Liver (tissue), 9 donors: Measurements from ENCODE around the gene UBASH3A. TPM values are rescaled to one million over a fixed set of nuclear protein-coding genes. Genes with fewer than 3 reads are reported as not detected.

Source experiments
- DNase-seq: peaks from one replicate; pipeline ENCODE4 v3.0.0-alpha.2; 2017; ENCODE audit warnings: low spot score
- H3K27ac ChIP-seq, 2 donors: one replicate each; pipeline ENCODE4 v1.7.0; 2013; ENCODE audit warnings: inconsistent platforms in 2 of 2, low read length in 2 of 2, control low read depth in 1 of 2, low read depth in 1 of 2, mild to moderate bottlenecking in 1 of 2
- H3K27me3 ChIP-seq, 4 donors: one replicate each; pipeline versions ENCODE4 v1.6.1 to v1.7.0; 2013; ENCODE audit warnings: low read length in 3 of 4, inconsistent platforms in 1 of 4, mild to moderate bottlenecking in 1 of 4, moderate library complexity in 1 of 4; ENCODE audit not compliant: control insufficient read depth in 4 of 4, insufficient read depth in 4 of 4
- H3K36me3 ChIP-seq, 4 donors: one replicate each; pipeline versions ENCODE4 v1.6.1 to v1.7.0; 2013; ENCODE audit warnings: low read length in 3 of 4, mild to moderate bottlenecking in 3 of 4, low read depth in 1 of 4, moderate library complexity in 1 of 4; ENCODE audit not compliant: control insufficient read depth in 4 of 4, insufficient read depth in 3 of 4
- H3K4me1 ChIP-seq, 4 donors: one replicate each; pipeline versions ENCODE4 v1.6.1 to v1.7.0; 2013; ENCODE audit warnings: low read length in 3 of 4, mild to moderate bottlenecking in 3 of 4, moderate library complexity in 1 of 4; ENCODE audit not compliant: control insufficient read depth in 4 of 4, insufficient read depth in 4 of 4
- H3K4me3 ChIP-seq, 3 donors: one replicate each; pipeline versions ENCODE4 v1.6.1 to v1.7.0; 2013; ENCODE audit warnings: low read length in 3 of 3, control low read depth in 1 of 3, low read depth in 1 of 3, mild to moderate bottlenecking in 1 of 3
- H3K9ac ChIP-seq, 2 donors: one replicate each; pipeline ENCODE4 v1.7.0; 2013; ENCODE audit warnings: low read length in 2 of 2, mild to moderate bottlenecking in 2 of 2, moderate library complexity in 2 of 2, control low read depth in 1 of 2, low read depth in 1 of 2
- H3K9me3 ChIP-seq, 4 donors: one replicate each; pipeline versions ENCODE4 v1.6.1 to v1.7.0; 2013; ENCODE audit warnings: low read length in 3 of 4; ENCODE audit not compliant: control insufficient read depth in 4 of 4
- EGR1 ChIP-seq, 2 donors: IDR thresholded peaks; 2 replicates each; pipeline ENCODE4 v1.6.1; 2016 to 2018; ENCODE audit warnings: antibody characterized with exemption in 2 of 2, low read depth in 2 of 2
- FOXA1 ChIP-seq: IDR thresholded peaks from 2 replicates; pipeline ENCODE4 v1.6.1; 2016; ENCODE audit warnings: antibody characterized with exemption
- FOXA2 ChIP-seq: IDR thresholded peaks from 2 replicates; pipeline ENCODE4 v1.6.1; 2016; ENCODE audit warnings: antibody characterized with exemption
- GABPA ChIP-seq, 2 donors: IDR thresholded peaks in 1 of 2; conservative IDR thresholded peaks in 1 of 2; 2 replicates each; pipeline ENCODE4 v1.6.1; 2016; ENCODE audit warnings: antibody characterized with exemption in 2 of 2, mild to moderate bottlenecking in 1 of 2, moderate library complexity in 1 of 2
- HNF4A ChIP-seq, 2 donors: conservative IDR thresholded peaks; 2 replicates each; pipeline ENCODE4 v1.6.1; 2016; ENCODE audit warnings: antibody characterized with exemption in 2 of 2, mild to moderate bottlenecking in 2 of 2
- HNF4G ChIP-seq: IDR thresholded peaks from 2 replicates; pipeline ENCODE4 v1.6.1; 2016; ENCODE audit warnings: antibody characterized with exemption
- JUND ChIP-seq, 2 donors: IDR thresholded peaks; 2 replicates each; pipeline ENCODE4 v1.6.1; 2016; ENCODE audit warnings: antibody characterized with exemption in 2 of 2
- NR2F2 ChIP-seq: IDR thresholded peaks from 2 replicates; pipeline ENCODE4 v1.6.1; 2016; ENCODE audit warnings: antibody characterized with exemption
- RAD21 ChIP-seq, 2 donors: IDR thresholded peaks; 2 replicates each; pipeline ENCODE4 v1.6.1; 2016; ENCODE audit warnings: antibody characterized with exemption in 2 of 2, mild to moderate bottlenecking in 2 of 2
- RXRA ChIP-seq, 2 donors: IDR thresholded peaks; 2 replicates each; pipeline ENCODE4 v1.6.1; 2017 to 2018; ENCODE audit warnings: antibody characterized with exemption in 2 of 2, mild to moderate bottlenecking in 1 of 2
- SP1 ChIP-seq: IDR thresholded peaks from 2 replicates; pipeline ENCODE4 v1.6.1; 2018; ENCODE audit warnings: antibody characterized with exemption, mild to moderate bottlenecking
- TAF1 ChIP-seq: conservative IDR thresholded peaks from 2 replicates; pipeline ENCODE4 v1.6.1; 2016; ENCODE audit warnings: antibody characterized with exemption, mild to moderate bottlenecking
- YY1 ChIP-seq: IDR thresholded peaks from 2 replicates; pipeline ENCODE4 v1.6.1; 2016; ENCODE audit warnings: antibody characterized with exemption, mild to moderate bottlenecking
- WGBS: extraction: QIAGEN DNeasy Blood & Tissue Kit; methylation state at CpG from one replicate; pipeline ENCODE4 v1.1.7; 2013; 5-methylcytosine and 5-hydroxymethylcytosine counted together
- polyA plus RNA-seq, 2 donors: library from polyadenylated mRNA; stranded (reverse) in 1 of 2; unstranded in 1 of 2; fragments of 200-250 nt in 1 of 2; fragments of >200 nt in 1 of 2; fragmentation: Nextera tagmentation in 1 of 2; extraction: Ambion mirVana in 1 of 2; gene quantifications; one replicate each; pipeline versions ENCODE4 v1.2.1 to v1.2.3, GENCODE V29; 2013 to 2015
- total RNA-seq, 2 donors: library from RNA; depleted of rRNA; stranded (reverse); fragments of >200 nt; gene quantifications; one replicate each; pipeline ENCODE4 v1.2.3, GENCODE V29; 2014
- TF ChIP-seq, protein P1 (sequence below): IDR thresholded peaks from 2 replicates; pipeline ENCODE4 v1.6.1; 2016; ENCODE audit warnings: antibody characterized with exemption
- TF ChIP-seq, protein P2 (sequence below): fragments of 150-350 bp; IDR thresholded peaks from 2 replicates; pipeline ENCODE4 v1.5.1; 2017; ENCODE audit warnings: improper control_type of control experiment, low read depth, low read length; ENCODE audit not compliant: missing input control
- TF ChIP-seq, protein P3 (sequence below): IDR thresholded peaks from 2 replicates; pipeline ENCODE4 v1.6.1; 2016; ENCODE audit warnings: antibody characterized with exemption
- TF ChIP-seq, protein P4 (sequence below): IDR thresholded peaks from 2 replicates; pipeline ENCODE4 v1.6.1; 2016; ENCODE audit warnings: antibody characterized with exemption, mild to moderate bottlenecking
- TF ChIP-seq, protein P5 (sequence below): IDR thresholded peaks from 2 replicates; pipeline ENCODE4 v1.6.1; 2016; ENCODE audit warnings: antibody characterized with exemption
- donor health status: healthy.
- donor health status: healthy.
- donor health status: healthy.
- donor health status: healthy.
- donor health status: healthy.

Gene UBASH3A
- total and polyA plus RNA-seq, 4 donors: 0.10 to 0.75 (median 0.45) TPM

DNA sequence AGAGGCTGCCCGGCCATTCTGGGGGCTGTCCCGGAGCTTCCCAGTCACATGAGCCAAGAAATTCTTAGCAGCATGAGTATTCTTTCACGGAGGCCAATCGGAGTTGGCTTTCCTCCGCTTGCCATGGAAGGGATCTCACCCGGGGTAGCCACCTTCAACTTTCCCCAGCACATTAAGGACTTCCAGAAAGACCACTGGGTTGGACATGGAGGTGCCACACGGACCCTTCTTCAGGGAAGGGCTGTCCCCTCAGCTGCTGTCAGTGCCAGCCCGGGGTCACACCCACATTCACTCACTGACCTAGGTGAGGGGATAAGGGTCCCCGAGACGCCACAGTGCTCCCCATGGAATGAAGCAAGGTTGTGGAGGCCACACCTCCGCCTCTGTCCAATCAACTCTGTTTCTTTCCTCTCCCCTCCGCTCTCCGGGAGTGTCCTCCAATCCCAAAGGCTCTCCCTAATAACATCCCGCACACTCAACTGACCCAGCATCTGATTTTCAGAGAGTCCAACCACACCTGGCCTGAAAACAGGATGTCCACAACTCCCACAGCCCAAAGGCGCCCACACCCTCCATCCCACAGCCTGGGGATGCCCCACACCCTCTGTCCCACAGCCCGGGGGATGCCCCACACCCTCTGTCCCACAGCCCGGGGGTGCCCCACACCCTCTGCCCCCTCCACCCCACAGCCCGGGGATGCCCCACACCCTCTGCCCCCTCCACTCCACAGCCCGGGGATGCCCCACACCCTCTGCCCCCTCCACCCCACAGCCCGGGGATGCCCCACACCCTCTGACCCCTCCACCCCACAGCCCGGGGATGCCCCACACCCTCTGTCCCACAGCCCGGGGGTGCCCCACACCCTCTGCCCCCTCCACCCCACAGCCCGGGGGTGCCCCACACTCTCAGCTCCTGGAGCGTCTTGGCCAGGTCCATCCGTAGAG lies 73.0 kb downstream of the UBASH3A start:
- no peak for DNase-seq
- Histone ChIP-seq H3K4me3 (no peak overlapping the region), H3K4me1 (peaks cover 4 to 10% (median 6%) of the 10 kb centered on the region in 4 donors), H3K9ac (no peak overlapping the region), H3K36me3 (no peaks in the 10 kb centered on the region), H3K27me3 (no peaks in the 10 kb centered on the region), H3K9me3 (no peaks in the 10 kb centered on the region), H3K27ac (no peak overlapping the region)
- 90% methylated on average over 25 of the region's 25 CpGs for WGBS
- TF ChIP-seq HNF4A (conservative IDR thresholded peaks at IDR 0.05) (no peak), RXRA (IDR thresholded peaks at IDR 0.05) (no peak), SP1 (no peak), JUND (IDR thresholded peaks at IDR 0.05) (no peak), FOXA1 (no peak), TAF1 (no peak), RAD21 (IDR thresholded peaks at IDR 0.05) (no peak), NR2F2 (no peak), GABPA (IDR thresholded peaks at IDR 0.05 in 1 of 2, conservative IDR thresholded peaks at IDR 0.05 in 1 of 2) (no peak), EGR1 (IDR thresholded peaks at IDR 0.05; ENCODE audit: low read depth in 2 of 2) (no peak), FOXA2 (no peak)
- TF ChIP-seq, protein P1, sequence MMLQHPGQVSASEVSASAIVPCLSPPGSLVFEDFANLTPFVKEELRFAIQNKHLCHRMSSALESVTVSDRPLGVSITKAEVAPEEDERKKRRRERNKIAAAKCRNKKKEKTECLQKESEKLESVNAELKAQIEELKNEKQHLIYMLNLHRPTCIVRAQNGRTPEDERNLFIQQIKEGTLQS: no peak
- TF ChIP-seq, protein P2, sequence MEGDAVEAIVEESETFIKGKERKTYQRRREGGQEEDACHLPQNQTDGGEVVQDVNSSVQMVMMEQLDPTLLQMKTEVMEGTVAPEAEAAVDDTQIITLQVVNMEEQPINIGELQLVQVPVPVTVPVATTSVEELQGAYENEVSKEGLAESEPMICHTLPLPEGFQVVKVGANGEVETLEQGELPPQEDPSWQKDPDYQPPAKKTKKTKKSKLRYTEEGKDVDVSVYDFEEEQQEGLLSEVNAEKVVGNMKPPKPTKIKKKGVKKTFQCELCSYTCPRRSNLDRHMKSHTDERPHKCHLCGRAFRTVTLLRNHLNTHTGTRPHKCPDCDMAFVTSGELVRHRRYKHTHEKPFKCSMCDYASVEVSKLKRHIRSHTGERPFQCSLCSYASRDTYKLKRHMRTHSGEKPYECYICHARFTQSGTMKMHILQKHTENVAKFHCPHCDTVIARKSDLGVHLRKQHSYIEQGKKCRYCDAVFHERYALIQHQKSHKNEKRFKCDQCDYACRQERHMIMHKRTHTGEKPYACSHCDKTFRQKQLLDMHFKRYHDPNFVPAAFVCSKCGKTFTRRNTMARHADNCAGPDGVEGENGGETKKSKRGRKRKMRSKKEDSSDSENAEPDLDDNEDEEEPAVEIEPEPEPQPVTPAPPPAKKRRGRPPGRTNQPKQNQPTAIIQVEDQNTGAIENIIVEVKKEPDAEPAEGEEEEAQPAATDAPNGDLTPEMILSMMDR: no peak
- TF ChIP-seq, protein P3, sequence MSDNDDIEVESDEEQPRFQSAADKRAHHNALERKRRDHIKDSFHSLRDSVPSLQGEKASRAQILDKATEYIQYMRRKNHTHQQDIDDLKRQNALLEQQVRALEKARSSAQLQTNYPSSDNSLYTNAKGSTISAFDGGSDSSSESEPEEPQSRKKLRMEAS: no peak

DNA sequence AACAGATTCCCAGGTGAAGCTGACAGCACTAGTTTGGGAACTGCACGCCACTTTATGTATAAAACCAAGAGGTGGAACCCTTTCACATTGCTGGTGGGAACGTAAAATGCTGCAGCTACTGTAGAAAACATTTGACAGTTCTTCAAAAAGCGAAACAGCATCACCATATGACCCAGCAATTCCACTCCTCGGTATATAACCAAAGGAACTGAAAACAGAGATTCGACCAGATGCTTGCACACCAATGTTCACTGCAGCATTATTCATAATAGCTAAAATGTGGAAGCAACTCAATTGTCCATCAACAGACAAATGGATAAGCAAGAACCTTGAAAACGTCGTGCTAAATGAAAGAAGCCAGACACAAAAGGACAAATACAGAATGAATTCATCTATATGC lies 74.8 kb downstream of the UBASH3A start:
- Histone ChIP-seq H3K4me3 (no peak overlapping the region), H3K36me3 (no peaks in the 10 kb centered on the region), H3K4me1 (peaks cover 4 to 10% (median 6%) of the 10 kb centered on the region in 4 donors), H3K27ac (no peak overlapping the region), H3K27me3 (no peaks in the 10 kb centered on the region), H3K9ac (no peak overlapping the region), H3K9me3 (no peaks in the 10 kb centered on the region)
- TF ChIP-seq NR2F2 (no peak), HNF4G (no peak), RXRA (IDR thresholded peaks at IDR 0.05) (no peak), SP1 (no peak), JUND (IDR thresholded peaks at IDR 0.05) (no peak), RAD21 (IDR thresholded peaks at IDR 0.05) (no peak), YY1 (no peak), FOXA2 (no peak), HNF4A (conservative IDR thresholded peaks at IDR 0.05) (no peak), GABPA (IDR thresholded peaks at IDR 0.05 in 1 of 2, conservative IDR thresholded peaks at IDR 0.05 in 1 of 2) (no peak), EGR1 (IDR thresholded peaks at IDR 0.05; ENCODE audit: low read depth in 2 of 2) (no peak), TAF1 (no peak), FOXA1 (no peak)
- TF ChIP-seq, protein P4, sequence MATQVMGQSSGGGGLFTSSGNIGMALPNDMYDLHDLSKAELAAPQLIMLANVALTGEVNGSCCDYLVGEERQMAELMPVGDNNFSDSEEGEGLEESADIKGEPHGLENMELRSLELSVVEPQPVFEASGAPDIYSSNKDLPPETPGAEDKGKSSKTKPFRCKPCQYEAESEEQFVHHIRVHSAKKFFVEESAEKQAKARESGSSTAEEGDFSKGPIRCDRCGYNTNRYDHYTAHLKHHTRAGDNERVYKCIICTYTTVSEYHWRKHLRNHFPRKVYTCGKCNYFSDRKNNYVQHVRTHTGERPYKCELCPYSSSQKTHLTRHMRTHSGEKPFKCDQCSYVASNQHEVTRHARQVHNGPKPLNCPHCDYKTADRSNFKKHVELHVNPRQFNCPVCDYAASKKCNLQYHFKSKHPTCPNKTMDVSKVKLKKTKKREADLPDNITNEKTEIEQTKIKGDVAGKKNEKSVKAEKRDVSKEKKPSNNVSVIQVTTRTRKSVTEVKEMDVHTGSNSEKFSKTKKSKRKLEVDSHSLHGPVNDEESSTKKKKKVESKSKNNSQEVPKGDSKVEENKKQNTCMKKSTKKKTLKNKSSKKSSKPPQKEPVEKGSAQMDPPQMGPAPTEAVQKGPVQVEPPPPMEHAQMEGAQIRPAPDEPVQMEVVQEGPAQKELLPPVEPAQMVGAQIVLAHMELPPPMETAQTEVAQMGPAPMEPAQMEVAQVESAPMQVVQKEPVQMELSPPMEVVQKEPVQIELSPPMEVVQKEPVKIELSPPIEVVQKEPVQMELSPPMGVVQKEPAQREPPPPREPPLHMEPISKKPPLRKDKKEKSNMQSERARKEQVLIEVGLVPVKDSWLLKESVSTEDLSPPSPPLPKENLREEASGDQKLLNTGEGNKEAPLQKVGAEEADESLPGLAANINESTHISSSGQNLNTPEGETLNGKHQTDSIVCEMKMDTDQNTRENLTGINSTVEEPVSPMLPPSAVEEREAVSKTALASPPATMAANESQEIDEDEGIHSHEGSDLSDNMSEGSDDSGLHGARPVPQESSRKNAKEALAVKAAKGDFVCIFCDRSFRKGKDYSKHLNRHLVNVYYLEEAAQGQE: no peak
- TF ChIP-seq, protein P2: no peak
- TF ChIP-seq, protein P1: no peak
- TF ChIP-seq, protein P5, sequence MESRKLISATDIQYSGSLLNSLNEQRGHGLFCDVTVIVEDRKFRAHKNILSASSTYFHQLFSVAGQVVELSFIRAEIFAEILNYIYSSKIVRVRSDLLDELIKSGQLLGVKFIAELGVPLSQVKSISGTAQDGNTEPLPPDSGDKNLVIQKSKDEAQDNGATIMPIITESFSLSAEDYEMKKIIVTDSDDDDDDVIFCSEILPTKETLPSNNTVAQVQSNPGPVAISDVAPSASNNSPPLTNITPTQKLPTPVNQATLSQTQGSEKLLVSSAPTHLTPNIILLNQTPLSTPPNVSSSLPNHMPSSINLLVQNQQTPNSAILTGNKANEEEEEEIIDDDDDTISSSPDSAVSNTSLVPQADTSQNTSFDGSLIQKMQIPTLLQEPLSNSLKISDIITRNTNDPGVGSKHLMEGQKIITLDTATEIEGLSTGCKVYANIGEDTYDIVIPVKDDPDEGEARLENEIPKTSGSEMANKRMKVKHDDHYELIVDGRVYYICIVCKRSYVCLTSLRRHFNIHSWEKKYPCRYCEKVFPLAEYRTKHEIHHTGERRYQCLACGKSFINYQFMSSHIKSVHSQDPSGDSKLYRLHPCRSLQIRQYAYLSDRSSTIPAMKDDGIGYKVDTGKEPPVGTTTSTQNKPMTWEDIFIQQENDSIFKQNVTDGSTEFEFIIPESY: no peak
- TF ChIP-seq, protein P3: no peak
- 86% methylated on average over 7 of the region's 7 CpGs for WGBS
- no peak for DNase-seq
